ENCODE results near the gene CTRL. TPM values are rescaled to one million over a fixed set of nuclear protein-coding genes. Genes with fewer than 3 reads are reported as not detected.

CTRL gene
- polyA plus RNA-seq, 1 of the 3 experiments (the other 2 are of a cell fraction) = 1.9 TPM

DNA sequence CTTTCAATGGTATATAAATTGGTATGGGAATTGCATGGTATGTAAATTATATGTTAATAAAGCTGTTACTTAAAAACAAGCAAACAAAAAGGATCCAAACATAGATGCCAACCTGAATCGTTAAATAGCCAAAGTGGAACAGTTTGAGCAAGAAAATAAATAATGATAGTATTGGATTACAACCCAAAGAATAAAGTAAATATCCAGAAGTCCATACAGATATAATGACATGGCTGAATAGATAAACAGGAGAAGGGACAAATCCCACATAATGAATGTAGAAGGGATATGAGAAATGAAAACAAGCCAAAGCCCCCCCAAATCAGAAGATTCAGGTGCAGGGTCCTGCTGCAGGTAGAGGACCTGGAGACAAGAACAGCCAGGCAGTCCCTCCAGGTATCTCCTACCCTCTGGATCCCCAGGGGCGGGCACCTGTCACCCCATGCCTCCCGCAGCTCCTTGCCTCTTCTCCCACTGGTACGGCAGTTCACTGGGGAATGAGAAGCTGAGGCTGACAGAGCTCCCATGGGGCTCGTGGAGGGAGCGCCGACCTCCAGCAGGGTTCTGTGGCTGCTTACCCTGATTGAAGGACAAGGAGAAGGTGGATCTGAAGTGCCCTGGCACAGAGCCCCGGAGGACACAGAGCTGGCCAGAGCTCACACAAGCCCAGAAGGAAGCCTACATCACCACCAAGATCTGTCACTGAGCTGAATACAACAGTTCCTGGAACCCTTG, 22.1 kb upstream of the CTRL start:
- DNase-seq = no peak
- POLR2A ChIA-PET = no interaction called here
- no peak overlapping the region for H3K9ac ChIP-seq
- peaks cover 7% of the 10 kb centered on the region for H3F3A ChIP-seq (replicated peaks; ENCODE audit: insufficient read depth)
- no peak overlapping the region for H3K27ac ChIP-seq (ENCODE audit: low read depth in 2 of 2, low read length in 1 of 2)
- H2AFZ ChIP-seq (ENCODE audit: low read depth) = no peak overlapping the region
- no peaks in the 10 kb centered on the region for H3K27me3 ChIP-seq (ENCODE audit: insufficient read depth)
- H3K4me2 ChIP-seq = no peak overlapping the region
- H3K4me1 ChIP-seq (ENCODE audit: control insufficient read depth in 1 of 2, insufficient read depth in 2 of 2, low read depth in 1 of 2, low read length in 1 of 2) = peaks cover 0 to 8% of the 10 kb centered on the region in 2 experiments; a peak in 1 of 4 replicates
- no peaks in the 10 kb centered on the region for H4K20me1 ChIP-seq (ENCODE audit: insufficient read depth)
- peaks cover 19 to 58% of the 10 kb centered on the region in 2 experiments for H3K36me3 ChIP-seq (replicated peaks in 1 of 2; ENCODE audit: control insufficient read depth in 1 of 2, insufficient read depth in 2 of 2, low read length in 1 of 2)
- peaks cover 25% of the 10 kb centered on the region; the same call in 1 of the 2 replicates for H3K79me2 ChIP-seq (ENCODE audit: insufficient read depth)
- CTCF ChIA-PET = interaction anchor here (0.6 to 1.6 kb wide), 3 partner anchors 11 to 87 kb away, joined by 3 to 5 read pairs (median 4); no protein-coding TSS in a partner anchor
- TF ChIP-seq ELF1 (IDR thresholded peaks at IDR 0.05) = no peak
- no peak for TF ChIP-seq CHD2 (IDR thresholded peaks at IDR 0.05; ENCODE audit: low read length, partially characterized antibody)
- no peak for TF ChIP-seq SMC3 (IDR thresholded peaks at IDR 0.05; ENCODE audit: low read depth, low read length)
- TF ChIP-seq MEF2A (IDR thresholded peaks at IDR 0.05; ENCODE audit: borderline replicate concordance, low read depth) = no peak
- TF ChIP-seq, protein P1, sequence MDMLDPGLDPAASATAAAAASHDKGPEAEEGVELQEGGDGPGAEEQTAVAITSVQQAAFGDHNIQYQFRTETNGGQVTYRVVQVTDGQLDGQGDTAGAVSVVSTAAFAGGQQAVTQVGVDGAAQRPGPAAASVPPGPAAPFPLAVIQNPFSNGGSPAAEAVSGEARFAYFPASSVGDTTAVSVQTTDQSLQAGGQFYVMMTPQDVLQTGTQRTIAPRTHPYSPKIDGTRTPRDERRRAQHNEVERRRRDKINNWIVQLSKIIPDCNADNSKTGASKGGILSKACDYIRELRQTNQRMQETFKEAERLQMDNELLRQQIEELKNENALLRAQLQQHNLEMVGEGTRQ (IDR thresholded peaks at IDR 0.05; ENCODE audit: borderline replicate concordance, low read depth, low read length) = no peak
- TF ChIP-seq FOSL2 (IDR thresholded peaks at IDR 0.05; ENCODE audit: borderline replicate concordance, low read depth) = no peak
- no peak for TF ChIP-seq JUND (IDR thresholded peaks at IDR 0.05)
- no peak for TF ChIP-seq RXRA (IDR thresholded peaks at IDR 0.05; ENCODE audit: borderline replicate concordance, low read depth)
- no peak for TF ChIP-seq EZH2phosphoT487 (IDR thresholded peaks at IDR 0.05; ENCODE audit: borderline replicate concordance, low read depth)
- TF ChIP-seq, protein P2, sequence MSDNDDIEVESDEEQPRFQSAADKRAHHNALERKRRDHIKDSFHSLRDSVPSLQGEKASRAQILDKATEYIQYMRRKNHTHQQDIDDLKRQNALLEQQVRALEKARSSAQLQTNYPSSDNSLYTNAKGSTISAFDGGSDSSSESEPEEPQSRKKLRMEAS (IDR thresholded peaks at IDR 0.05; ENCODE audit: low read depth) = no peak
- TF ChIP-seq, protein P3, sequence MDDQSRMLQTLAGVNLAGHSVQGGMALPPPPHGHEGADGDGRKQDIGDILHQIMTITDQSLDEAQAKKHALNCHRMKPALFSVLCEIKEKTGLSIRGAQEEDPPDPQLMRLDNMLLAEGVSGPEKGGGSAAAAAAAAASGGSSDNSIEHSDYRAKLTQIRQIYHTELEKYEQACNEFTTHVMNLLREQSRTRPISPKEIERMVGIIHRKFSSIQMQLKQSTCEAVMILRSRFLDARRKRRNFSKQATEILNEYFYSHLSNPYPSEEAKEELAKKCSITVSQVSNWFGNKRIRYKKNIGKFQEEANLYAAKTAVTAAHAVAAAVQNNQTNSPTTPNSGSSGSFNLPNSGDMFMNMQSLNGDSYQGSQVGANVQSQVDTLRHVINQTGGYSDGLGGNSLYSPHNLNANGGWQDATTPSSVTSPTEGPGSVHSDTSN (IDR thresholded peaks at IDR 0.05) = no peak
- no peak for TF ChIP-seq NRF1 (IDR thresholded peaks at IDR 0.05; ENCODE audit: low read depth, low read length)
- TF ChIP-seq NFIC (IDR thresholded peaks at IDR 0.05; ENCODE audit: borderline replicate concordance) = no peak
- TF ChIP-seq RFX5 (IDR thresholded peaks at IDR 0.05; ENCODE audit: low read length) = no peak
- TF ChIP-seq POLR2AphosphoS5 (IDR thresholded peaks at IDR 0.05; ENCODE audit: low read depth, low read length) = no peak
- TF ChIP-seq SIN3A (IDR thresholded peaks at IDR 0.05; ENCODE audit: borderline replicate concordance, low read depth, low read length) = no peak
- TF ChIP-seq, protein P4, sequence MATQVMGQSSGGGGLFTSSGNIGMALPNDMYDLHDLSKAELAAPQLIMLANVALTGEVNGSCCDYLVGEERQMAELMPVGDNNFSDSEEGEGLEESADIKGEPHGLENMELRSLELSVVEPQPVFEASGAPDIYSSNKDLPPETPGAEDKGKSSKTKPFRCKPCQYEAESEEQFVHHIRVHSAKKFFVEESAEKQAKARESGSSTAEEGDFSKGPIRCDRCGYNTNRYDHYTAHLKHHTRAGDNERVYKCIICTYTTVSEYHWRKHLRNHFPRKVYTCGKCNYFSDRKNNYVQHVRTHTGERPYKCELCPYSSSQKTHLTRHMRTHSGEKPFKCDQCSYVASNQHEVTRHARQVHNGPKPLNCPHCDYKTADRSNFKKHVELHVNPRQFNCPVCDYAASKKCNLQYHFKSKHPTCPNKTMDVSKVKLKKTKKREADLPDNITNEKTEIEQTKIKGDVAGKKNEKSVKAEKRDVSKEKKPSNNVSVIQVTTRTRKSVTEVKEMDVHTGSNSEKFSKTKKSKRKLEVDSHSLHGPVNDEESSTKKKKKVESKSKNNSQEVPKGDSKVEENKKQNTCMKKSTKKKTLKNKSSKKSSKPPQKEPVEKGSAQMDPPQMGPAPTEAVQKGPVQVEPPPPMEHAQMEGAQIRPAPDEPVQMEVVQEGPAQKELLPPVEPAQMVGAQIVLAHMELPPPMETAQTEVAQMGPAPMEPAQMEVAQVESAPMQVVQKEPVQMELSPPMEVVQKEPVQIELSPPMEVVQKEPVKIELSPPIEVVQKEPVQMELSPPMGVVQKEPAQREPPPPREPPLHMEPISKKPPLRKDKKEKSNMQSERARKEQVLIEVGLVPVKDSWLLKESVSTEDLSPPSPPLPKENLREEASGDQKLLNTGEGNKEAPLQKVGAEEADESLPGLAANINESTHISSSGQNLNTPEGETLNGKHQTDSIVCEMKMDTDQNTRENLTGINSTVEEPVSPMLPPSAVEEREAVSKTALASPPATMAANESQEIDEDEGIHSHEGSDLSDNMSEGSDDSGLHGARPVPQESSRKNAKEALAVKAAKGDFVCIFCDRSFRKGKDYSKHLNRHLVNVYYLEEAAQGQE (IDR thresholded peaks at IDR 0.05; ENCODE audit: low read depth, low read length) = no peak
- H3K9me3 ChIP-seq = no peaks in the 10 kb centered on the region
- no peak overlapping the region for H3K4me3 ChIP-seq (ENCODE audit: low read depth in 2 of 2, low read length in 1 of 2)
- no peaks in the 10 kb centered on the region for H3K9me2 ChIP-seq
- 95% methylated on average over 5 of the region's 8 CpGs for WGBS (ENCODE audit: low lambda C conversion rate)

Measured in SK-N-SH (cell line).